K562 (cell line): ENCODE data around the gene PRKAG1. TPM values are rescaled to one million over a fixed set of nuclear protein-coding genes. Genes with fewer than 3 reads are reported as not detected.

Source experiments
- CREM ChIP-seq: IDR thresholded peaks from 2 replicates; pipeline ENCODE4 v1.6.1; 2014; ENCODE audit warnings: antibody characterized with exemption, low read depth
- HNRNPL ChIP-seq: fragments of 200-400 bp; formaldehyde crosslinking; IDR thresholded peaks from 2 replicates; pipeline ENCODE4 v1.6.1; 2017; ENCODE audit warnings: low read depth, mild to moderate bottlenecking, low read length
- MTA1 ChIP-seq: fragments of 450-650 bp; IDR thresholded peaks from 2 replicates; pipeline ENCODE4 v1.6.1; 2017; ENCODE audit warnings: borderline replicate concordance
- NCOA4 ChIP-seq: fragments of 450-650 bp; IDR thresholded peaks from 2 replicates; pipeline ENCODE4 v1.6.1; 2018; ENCODE audit warnings: mild to moderate bottlenecking; ENCODE audit not compliant: partially characterized antibody
- NR3C1 ChIP-seq: sonication (generic); formaldehyde crosslinking; IDR thresholded peaks from 2 replicates; pipeline ENCODE4 v1.8.1; 2022; ENCODE audit warnings: missing genetic modification reagents
- NR4A1 ChIP-seq, 2 experiments: fragments of 250-450 bp in 1 of 2; fragments of 450-650 bp in 1 of 2; sonication (Bioruptor Pico) in 1 of 2; IDR thresholded peaks; 2 replicates each; pipeline versions ENCODE4 v1.4.0 to v1.6.1; 2016 to 2020; ENCODE audit warnings: mild to moderate bottlenecking in 2 of 2, missing compliant biosample characterization in 1 of 2, missing genetic modification characterization in 1 of 2, moderate library complexity in 1 of 2
- RUNX1 ChIP-seq: sonication (generic); IDR thresholded peaks from 2 replicates; pipeline ENCODE4 v1.6.1; 2016; ENCODE audit warnings: antibody characterized with exemption, low read depth
- STAG1 ChIP-seq: sonication (generic); formaldehyde crosslinking; IDR thresholded peaks from 2 replicates; pipeline ENCODE4 v1.5.0; 2020; ENCODE audit warnings: missing genetic modification reagents, borderline replicate concordance
- TFAM ChIP-seq: fragments of 250-450 bp; sonication (Bioruptor Pico); conservative IDR thresholded peaks from 2 replicates; pipeline ENCODE4 v1.5.0; 2021; ENCODE audit warnings: mild to moderate bottlenecking, moderate library complexity
- U2AF2 ChIP-seq: fragments of 200-400 bp; formaldehyde crosslinking; optimal IDR thresholded peaks from 2 replicates; pipeline ENCODE3; 2017; ENCODE audit warnings: low read depth, mild to moderate bottlenecking, low read length
- polyA plus RNA-seq, 8 experiments: library from polyadenylated mRNA; depleted of rRNA in 4 of 8; stranded (reverse) in 5 of 8; unstranded in 3 of 8; fragments of >200 nt; fragmentation: Nextera tagmentation in 2 of 8; fragmentation: Illumina TruSeq in 1 of 8; extraction: Ambion mirVana in 2 of 8; extraction: Trizol in 1 of 8; gene quantifications; 2 replicates each; pipeline versions ENCODE4 v1.2.1 to v1.2.3, GENCODE V29; 2011 to 2014; ENCODE audit warnings: inconsistent platforms in 1 of 8, missing spikeins in 1 of 8
- total RNA-seq, 7 experiments: library from RNA; depleted of rRNA in 6 of 7; stranded (reverse); fragments of >200 nt in 6 of 7; fragmentation: Illumina TruSeq in 2 of 7; extraction: Trizol in 2 of 7; gene quantifications; 2 replicates each; pipeline versions ENCODE4 v1.2.1 to v1.2.3, GENCODE V29; 2011 to 2021; ENCODE audit warnings: low replicate concordance in 1 of 7
- TF ChIP-seq, protein P1 (sequence below), 2 experiments: fragments of 450-650 bp; formaldehyde crosslinking in 1 of 2; IDR thresholded peaks; 2 replicates each; pipeline versions ENCODE4 v1.4.0 to v1.6.1; 2014 to 2020; ENCODE audit warnings: mild to moderate bottlenecking in 2 of 2, borderline replicate concordance in 1 of 2, low read depth in 1 of 2
- TF ChIP-seq, protein P2 (sequence below), 2 experiments: fragments of 150-350 bp in 1 of 2; IDR thresholded peaks; 2 replicates each; pipeline ENCODE4 v1.6.1; 2012 to 2016; ENCODE audit warnings: low read depth in 2 of 2, low read length in 2 of 2, mild to moderate bottlenecking in 1 of 2, moderate library complexity in 1 of 2
- TF ChIP-seq, protein P3 (sequence below): sonication (generic); formaldehyde crosslinking; IDR thresholded peaks from 2 replicates; pipeline ENCODE4 v1.8.0; 2022; ENCODE audit warnings: missing genetic modification reagents, mild to moderate bottlenecking, borderline replicate concordance

PRKAG1 gene
- total and polyA plus RNA-seq, 9 of the 15 experiments (the other 6 are each of a cell fraction or from before 2014, with no cell fraction given) = 51.1 to 126 (median 79.1) TPM

DNA sequence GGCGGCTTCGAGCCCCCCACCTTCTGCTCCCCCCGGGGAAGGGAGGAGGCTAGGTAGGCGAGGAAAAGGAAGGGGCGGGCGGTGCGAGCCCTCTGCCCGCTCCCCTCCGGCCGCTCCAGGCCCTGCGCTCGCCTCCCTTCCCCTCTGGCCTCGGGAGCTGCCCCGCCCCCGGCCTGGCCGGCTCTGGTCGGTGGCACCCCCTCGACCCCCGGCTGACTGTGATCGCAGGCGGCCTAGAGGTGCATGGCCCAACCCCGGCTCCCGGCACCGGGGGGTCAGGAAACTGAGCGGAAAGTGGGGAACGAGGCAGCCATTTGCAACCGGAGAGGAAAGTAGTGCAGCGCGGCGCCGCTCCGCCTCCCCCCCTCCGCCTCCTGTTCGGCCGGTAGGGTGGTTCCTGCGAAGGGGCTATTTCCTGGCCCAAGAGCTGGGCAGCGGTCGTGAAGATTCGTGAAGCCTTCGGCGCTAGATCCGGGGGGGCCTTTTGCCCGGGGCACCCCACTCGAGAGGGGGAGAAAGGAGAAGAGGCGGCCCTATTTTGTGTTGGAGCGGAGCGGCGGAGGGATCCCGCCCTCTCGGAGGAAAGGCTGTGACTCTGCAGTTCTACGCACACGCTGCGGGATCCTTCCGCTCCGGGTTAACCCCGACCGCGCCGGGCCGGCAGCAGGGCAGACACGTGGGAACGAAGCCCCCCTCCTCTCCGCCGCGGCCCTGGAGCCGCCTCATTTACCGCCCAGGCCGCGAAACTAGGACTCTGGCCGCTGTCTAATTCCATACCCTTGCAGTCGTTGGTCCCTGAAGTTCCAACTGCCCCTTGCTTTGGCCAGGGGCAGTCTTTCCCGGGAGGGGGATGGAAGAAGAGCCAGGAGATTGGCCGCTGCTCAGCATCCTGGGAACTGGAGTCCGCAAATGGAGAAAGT lies 41.9 kb upstream of the PRKAG1 start, which contains the start of gene KMT2D (continued):
- TF ChIP-seq, protein P1, sequence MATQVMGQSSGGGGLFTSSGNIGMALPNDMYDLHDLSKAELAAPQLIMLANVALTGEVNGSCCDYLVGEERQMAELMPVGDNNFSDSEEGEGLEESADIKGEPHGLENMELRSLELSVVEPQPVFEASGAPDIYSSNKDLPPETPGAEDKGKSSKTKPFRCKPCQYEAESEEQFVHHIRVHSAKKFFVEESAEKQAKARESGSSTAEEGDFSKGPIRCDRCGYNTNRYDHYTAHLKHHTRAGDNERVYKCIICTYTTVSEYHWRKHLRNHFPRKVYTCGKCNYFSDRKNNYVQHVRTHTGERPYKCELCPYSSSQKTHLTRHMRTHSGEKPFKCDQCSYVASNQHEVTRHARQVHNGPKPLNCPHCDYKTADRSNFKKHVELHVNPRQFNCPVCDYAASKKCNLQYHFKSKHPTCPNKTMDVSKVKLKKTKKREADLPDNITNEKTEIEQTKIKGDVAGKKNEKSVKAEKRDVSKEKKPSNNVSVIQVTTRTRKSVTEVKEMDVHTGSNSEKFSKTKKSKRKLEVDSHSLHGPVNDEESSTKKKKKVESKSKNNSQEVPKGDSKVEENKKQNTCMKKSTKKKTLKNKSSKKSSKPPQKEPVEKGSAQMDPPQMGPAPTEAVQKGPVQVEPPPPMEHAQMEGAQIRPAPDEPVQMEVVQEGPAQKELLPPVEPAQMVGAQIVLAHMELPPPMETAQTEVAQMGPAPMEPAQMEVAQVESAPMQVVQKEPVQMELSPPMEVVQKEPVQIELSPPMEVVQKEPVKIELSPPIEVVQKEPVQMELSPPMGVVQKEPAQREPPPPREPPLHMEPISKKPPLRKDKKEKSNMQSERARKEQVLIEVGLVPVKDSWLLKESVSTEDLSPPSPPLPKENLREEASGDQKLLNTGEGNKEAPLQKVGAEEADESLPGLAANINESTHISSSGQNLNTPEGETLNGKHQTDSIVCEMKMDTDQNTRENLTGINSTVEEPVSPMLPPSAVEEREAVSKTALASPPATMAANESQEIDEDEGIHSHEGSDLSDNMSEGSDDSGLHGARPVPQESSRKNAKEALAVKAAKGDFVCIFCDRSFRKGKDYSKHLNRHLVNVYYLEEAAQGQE (IDR thresholded peaks at IDR 0.05; ENCODE audit: borderline replicate concordance) = peak; percentile 28; the same call in 1 of the 2 replicates
- TF ChIP-seq, protein P1 (CRISPR knock-in tag; IDR thresholded peaks at IDR 0.05; ENCODE audit: low read depth) = peak; percentile 58; the same call in 1 of the 2 replicates
- TF ChIP-seq MTA1 = peak; percentile 62; the same call in 1 of the 2 replicates
- TF ChIP-seq RUNX1 = 0 out of 2 replicates have a peak, but pooled peaks have one; percentile 38
- TF ChIP-seq NR4A1 (CRISPR knock-in tag; IDR thresholded peaks at IDR 0.05) = no peak
- peak; percentile 80; the same call in 1 of the 2 replicates for TF ChIP-seq NR4A1 (tag; IDR thresholded peaks at IDR 0.05)
- TF ChIP-seq U2AF2 = no peak
- TF ChIP-seq HNRNPL = no peak; the same call in 1 of the 2 replicates
- no peak for TF ChIP-seq TFAM (CRISPR knock-in tag)
- TF ChIP-seq, protein P2, sequence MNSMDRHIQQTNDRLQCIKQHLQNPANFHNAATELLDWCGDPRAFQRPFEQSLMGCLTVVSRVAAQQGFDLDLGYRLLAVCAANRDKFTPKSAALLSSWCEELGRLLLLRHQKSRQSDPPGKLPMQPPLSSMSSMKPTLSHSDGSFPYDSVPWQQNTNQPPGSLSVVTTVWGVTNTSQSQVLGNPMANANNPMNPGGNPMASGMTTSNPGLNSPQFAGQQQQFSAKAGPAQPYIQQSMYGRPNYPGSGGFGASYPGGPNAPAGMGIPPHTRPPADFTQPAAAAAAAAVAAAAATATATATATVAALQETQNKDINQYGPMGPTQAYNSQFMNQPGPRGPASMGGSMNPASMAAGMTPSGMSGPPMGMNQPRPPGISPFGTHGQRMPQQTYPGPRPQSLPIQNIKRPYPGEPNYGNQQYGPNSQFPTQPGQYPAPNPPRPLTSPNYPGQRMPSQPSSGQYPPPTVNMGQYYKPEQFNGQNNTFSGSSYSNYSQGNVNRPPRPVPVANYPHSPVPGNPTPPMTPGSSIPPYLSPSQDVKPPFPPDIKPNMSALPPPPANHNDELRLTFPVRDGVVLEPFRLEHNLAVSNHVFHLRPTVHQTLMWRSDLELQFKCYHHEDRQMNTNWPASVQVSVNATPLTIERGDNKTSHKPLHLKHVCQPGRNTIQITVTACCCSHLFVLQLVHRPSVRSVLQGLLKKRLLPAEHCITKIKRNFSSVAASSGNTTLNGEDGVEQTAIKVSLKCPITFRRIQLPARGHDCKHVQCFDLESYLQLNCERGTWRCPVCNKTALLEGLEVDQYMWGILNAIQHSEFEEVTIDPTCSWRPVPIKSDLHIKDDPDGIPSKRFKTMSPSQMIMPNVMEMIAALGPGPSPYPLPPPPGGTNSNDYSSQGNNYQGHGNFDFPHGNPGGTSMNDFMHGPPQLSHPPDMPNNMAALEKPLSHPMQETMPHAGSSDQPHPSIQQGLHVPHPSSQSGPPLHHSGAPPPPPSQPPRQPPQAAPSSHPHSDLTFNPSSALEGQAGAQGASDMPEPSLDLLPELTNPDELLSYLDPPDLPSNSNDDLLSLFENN (IDR thresholded peaks at IDR 0.05; ENCODE audit: low read depth in 2 of 2, low read length in 2 of 2) = peak in 1 of 2 experiments; percentile 69; a peak in 1 of 4 replicates
- peak; percentile 96 for TF ChIP-seq CREM
- TF ChIP-seq STAG1 (CRISPR knock-in tag) = no peak; the same call in 1 of the 2 replicates
- no peak for TF ChIP-seq NR3C1
- TF ChIP-seq, protein P3, sequence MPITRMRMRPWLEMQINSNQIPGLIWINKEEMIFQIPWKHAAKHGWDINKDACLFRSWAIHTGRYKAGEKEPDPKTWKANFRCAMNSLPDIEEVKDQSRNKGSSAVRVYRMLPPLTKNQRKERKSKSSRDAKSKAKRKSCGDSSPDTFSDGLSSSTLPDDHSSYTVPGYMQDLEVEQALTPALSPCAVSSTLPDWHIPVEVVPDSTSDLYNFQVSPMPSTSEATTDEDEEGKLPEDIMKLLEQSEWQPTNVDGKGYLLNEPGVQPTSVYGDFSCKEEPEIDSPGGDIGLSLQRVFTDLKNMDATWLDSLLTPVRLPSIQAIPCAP (CRISPR knock-in tag) = no peak
- TF ChIP-seq NCOA4 = no peak
